Choroid plexus epithelial cell (primary cell): Measurements from ENCODE around the gene HMCN2.

Experiments
- DNase-seq: peaks from one replicate; pipeline ENCODE4 v3.0.0-alpha.2; 2010; ENCODE audit warnings: low read depth
- H3K4me3 ChIP-seq: 2 replicates; pipeline ENCODE4 v1.5.1; 2011; ENCODE audit warnings: low read depth, mild to moderate bottlenecking, control low read depth, low read length, moderate library complexity
- CTCF ChIP-seq: conservative IDR thresholded peaks from 2 replicates; pipeline ENCODE4 v1.5.1; 2011; ENCODE audit warnings: low read depth, mild to moderate bottlenecking, control low read depth, inconsistent platforms, low read length, moderate library complexity

The HMCN2 gene

GRCh38 chr9:130482463-130482862 lies 216.9 kb downstream of the HMCN2 start:
- H3K4me3 ChIP-seq = no peak overlapping the region
- no peak for TF ChIP-seq CTCF
- peak; percentile 13 for DNase-seq

- no peak for DNase-seq
Measured at GRCh38 chr9:130483371-130483971, 217.9 kb downstream of the HMCN2 start.

More at GRCh38 chr9:130483371-130483971, 217.9 kb downstream of the HMCN2 start:
- TF ChIP-seq CTCF = no peak
- no peak overlapping the region for H3K4me3 ChIP-seq
